Endodermal cell (in vitro differentiated cells): Measurements from ENCODE around the gene NUDT8. TPM values are rescaled to one million over a fixed set of nuclear protein-coding genes. Genes with fewer than 3 reads are reported as not detected.

Experiments
- DNase-seq: peaks from one replicate; pipeline ENCODE4 v3.0.0-alpha.2; 2017
- H3K27ac ChIP-seq: 2 replicates; pipeline ENCODE4 v1.5.1; 2013; ENCODE audit warnings: mild to moderate bottlenecking, low read depth, low read length, moderate library complexity
- H3K27me3 ChIP-seq: 2 replicates; pipeline ENCODE4 v1.6.1; 2013; ENCODE audit warnings: mild to moderate bottlenecking, low read length, moderate library complexity; ENCODE audit not compliant: insufficient read depth, control insufficient read depth, poor library complexity, severe bottlenecking
- H3K36me3 ChIP-seq: 2 replicates; pipeline ENCODE4 v1.7.0; 2013; ENCODE audit warnings: mild to moderate bottlenecking, low read length, moderate library complexity; ENCODE audit not compliant: control insufficient read depth, insufficient read depth
- H3K4me1 ChIP-seq: one replicate; pipeline ENCODE4 v1.7.0; 2013; ENCODE audit warnings: low read length; ENCODE audit not compliant: control insufficient read depth, insufficient read depth
- H3K4me3 ChIP-seq: 2 replicates; pipeline ENCODE4 v1.5.1; 2013; ENCODE audit warnings: mild to moderate bottlenecking, low read length, moderate library complexity
- H3K9ac ChIP-seq: 2 replicates; pipeline ENCODE4 v1.6.1; 2013; ENCODE audit warnings: mild to moderate bottlenecking, low read length, moderate library complexity; ENCODE audit not compliant: poor library complexity, severe bottlenecking; ENCODE audit errors: extremely low read depth
- H3K9me3 ChIP-seq: 2 replicates; pipeline ENCODE4 v1.6.1; 2013; ENCODE audit warnings: mild to moderate bottlenecking, low read length, moderate library complexity; ENCODE audit not compliant: control insufficient read depth
- H3K27ac Mint-ChIP-seq: 2 replicates; pipeline ENCODE4 v1.8.0; 2020; ENCODE audit warnings: mixed read lengths
- H3K27me3 Mint-ChIP-seq: 2 replicates; pipeline ENCODE4 v1.8.0; 2021; ENCODE audit warnings: mild to moderate bottlenecking, mixed read lengths; ENCODE audit not compliant: insufficient read depth
- H3K36me3 Mint-ChIP-seq: 2 replicates; pipeline ENCODE4 v1.8.0; 2020; ENCODE audit warnings: low read depth, mixed read lengths
- H3K4me1 Mint-ChIP-seq: 2 replicates; pipeline ENCODE4 v1.8.0; 2020; ENCODE audit warnings: mixed read lengths
- H3K4me3 Mint-ChIP-seq: 2 replicates; pipeline ENCODE4 v1.8.0; 2020; ENCODE audit warnings: mild to moderate bottlenecking, moderate library complexity, mixed read lengths
- H3K9me3 Mint-ChIP-seq: 2 replicates; pipeline ENCODE4 v1.8.0; 2020; ENCODE audit warnings: mild to moderate bottlenecking, mixed read lengths
- CTCF ChIP-seq: fragments of 200-600 bp; sonication (generic); conservative IDR thresholded peaks from 2 replicates; pipeline ENCODE4 v1.5.0; 2021; ENCODE audit warnings: antibody characterized with exemption, mild to moderate bottlenecking
- WGBS, 2 experiments: methylation state at CpG; one replicate each; pipeline versions ENCODE4 v1.1.5 to v1.1.7; 2013; ENCODE audit warnings: missing lambda C conversion rate in 2 of 2, mixed read lengths in 1 of 2; ENCODE audit not compliant: insufficient coverage in 1 of 2, insufficient read length in 1 of 2; 5-methylcytosine and 5-hydroxymethylcytosine counted together
- total RNA-seq, 2 donors: library from RNA; stranded (reverse); fragmentation: NEBNext Ultra II Directional in 1 of 2; extraction: Animal tissue kit (Norgen Biotek cat#: 25700) in 1 of 2; gene quantifications; 2 replicates in 1 of 2; 3 replicates in 1 of 2; pipeline ENCODE4 v1.2.1, GENCODE V29; 2021

The NUDT8 gene
- total RNA-seq, 2 donors from 2014 or later = 9.5 to 13.1 TPM

DNA sequence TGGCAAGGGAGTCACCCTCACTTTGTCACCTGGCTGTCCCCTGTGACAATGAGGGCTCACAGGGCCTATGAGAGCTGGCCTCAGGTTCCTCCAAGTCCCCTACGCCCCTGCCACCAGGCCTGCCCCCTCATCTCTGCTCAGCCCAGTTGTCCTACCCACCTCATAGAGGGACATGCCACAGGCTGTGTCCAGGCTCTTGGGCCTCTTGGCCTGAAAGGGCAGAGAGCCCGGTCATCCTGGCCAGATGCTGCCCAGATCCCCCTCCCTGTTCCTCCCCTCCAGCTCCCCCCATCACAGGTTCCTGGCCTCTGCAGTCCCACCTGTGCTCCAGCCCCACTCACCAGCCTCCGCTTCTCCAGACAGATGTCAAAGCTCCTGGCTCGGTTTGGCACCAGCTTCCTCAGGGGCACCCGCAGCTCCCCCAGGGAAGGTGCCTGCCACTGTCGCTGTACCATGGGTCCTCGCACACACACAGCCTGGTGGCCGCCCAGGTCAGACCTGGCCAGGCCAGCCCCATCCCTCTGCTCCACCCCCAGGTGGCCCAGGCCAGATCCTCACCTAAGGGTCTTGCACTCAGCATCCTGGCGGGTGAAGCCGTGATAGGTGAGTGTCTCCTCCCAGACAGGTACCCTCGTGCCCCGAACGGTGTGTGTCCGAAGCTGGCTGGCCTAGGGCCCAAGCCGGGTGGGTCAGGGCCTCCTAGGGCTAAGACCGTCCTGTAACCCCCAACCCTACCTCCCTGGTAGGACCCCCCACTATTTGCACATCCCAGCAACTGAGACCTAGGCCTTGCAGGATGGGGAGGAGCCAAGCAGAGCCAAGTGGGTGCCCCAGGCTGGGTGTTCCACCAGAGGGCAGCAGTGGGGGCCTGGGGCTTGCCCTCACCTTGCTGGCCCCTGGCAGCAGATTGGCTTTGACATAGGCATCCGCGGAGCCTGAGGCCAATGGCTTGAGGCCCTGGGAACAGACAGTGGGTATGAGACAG, 14.7 kb downstream of the NUDT8 start:
- H3K36me3 ChIP-seq = peaks cover 8% of the 10 kb centered on the region
- no peaks in the 10 kb centered on the region for H3K9me3 ChIP-seq
- DNase-seq = peak; percentile 92
- H3K4me1 Mint-ChIP-seq = peaks cover 21% of the 10 kb centered on the region
- peak; percentile 84 for TF ChIP-seq CTCF
- WGBS, 2 experiments = 93 to 100% methylated on average over 6 to 18 of the region's 18 CpGs
- no peaks in the 10 kb centered on the region for H3K27me3 ChIP-seq
- H3K4me3 Mint-ChIP-seq = no peak overlapping the region
- no peak overlapping the region for H3K4me3 ChIP-seq
- H3K9ac ChIP-seq = no peak overlapping the region
- peaks cover 10% of the 10 kb centered on the region for H3K9me3 Mint-ChIP-seq
- H3K27me3 Mint-ChIP-seq = peaks cover 3% of the 10 kb centered on the region
- H3K36me3 Mint-ChIP-seq = peaks cover 20% of the 10 kb centered on the region
- H3K27ac Mint-ChIP-seq = peak overlapping the region; percentile 79
- no peaks in the 10 kb centered on the region for H3K4me1 ChIP-seq
- no peak overlapping the region for H3K27ac ChIP-seq

- H3K4me1 ChIP-seq = no peaks in the 10 kb centered on the region
- H3K9ac ChIP-seq = no peak overlapping the region
- no peak overlapping the region for H3K27ac ChIP-seq
- Mint-ChIP-seq H3K36me3 (peaks cover 23% of the 10 kb centered on the region), H3K27me3 (no peaks in the 10 kb centered on the region), H3K4me3 (no peak overlapping the region), H3K9me3 (peaks cover 5% of the 10 kb centered on the region), H3K27ac (peak overlapping the region; percentile 79), H3K4me1 (peaks cover 21% of the 10 kb centered on the region)
- peak; percentile 88 for TF ChIP-seq CTCF
- DNase-seq = peak; percentile 91
- H3K27me3 ChIP-seq = no peaks in the 10 kb centered on the region
- H3K36me3 ChIP-seq = peaks cover 17% of the 10 kb centered on the region
- H3K4me3 ChIP-seq = no peak overlapping the region
- H3K9me3 ChIP-seq = no peaks in the 10 kb centered on the region
- 58 to 60% methylated on average over 12 to 23 of the region's 23 CpGs for WGBS, 2 experiments
Observed at GRCh38 chr11:67613960-67614715, 15.6 kb downstream of the NUDT8 start.

GRCh38 chr11:67613313-67613959, 16.3 kb downstream of the NUDT8 start:
- no peaks in the 10 kb centered on the region for H3K27me3 ChIP-seq
- peaks cover 24% of the 10 kb centered on the region for H3K36me3 ChIP-seq
- peaks cover 3% of the 10 kb centered on the region for H3K9me3 Mint-ChIP-seq
- peaks cover 29% of the 10 kb centered on the region for H3K36me3 Mint-ChIP-seq
- H3K9ac ChIP-seq = no peak overlapping the region
- no peak for DNase-seq
- TF ChIP-seq CTCF = no peak
- H3K4me3 Mint-ChIP-seq = no peak overlapping the region
- H3K4me1 Mint-ChIP-seq = peaks cover 21% of the 10 kb centered on the region
- H3K4me1 ChIP-seq = no peaks in the 10 kb centered on the region
- H3K27me3 Mint-ChIP-seq = no peaks in the 10 kb centered on the region
- no peak overlapping the region for H3K4me3 ChIP-seq
- H3K9me3 ChIP-seq = no peaks in the 10 kb centered on the region
- H3K27ac Mint-ChIP-seq = no peak overlapping the region
- H3K27ac ChIP-seq = no peak overlapping the region
- 93% methylated on average over 11 to 17 of the region's 17 CpGs for WGBS, 2 experiments
